AG09319 (cell line): Measurements from ENCODE around the gene TBCE.

Experiments
- DNase-seq: peaks from one replicate; pipeline ENCODE4 v3.0.0-alpha.2; 2010; ENCODE audit warnings: low read depth; ENCODE audit errors: extremely low read depth
- TF ChIP-seq, protein P1 (sequence below): IDR thresholded peaks from 2 replicates; pipeline ENCODE4 v1.5.1; 2011; ENCODE audit warnings: low read depth, mild to moderate bottlenecking, inconsistent platforms, low read length, moderate library complexity

The TBCE gene

GRCh38 chr1:235470741-235471439 lies 103.7 kb downstream of the TBCE start:
- TF ChIP-seq, protein P1, sequence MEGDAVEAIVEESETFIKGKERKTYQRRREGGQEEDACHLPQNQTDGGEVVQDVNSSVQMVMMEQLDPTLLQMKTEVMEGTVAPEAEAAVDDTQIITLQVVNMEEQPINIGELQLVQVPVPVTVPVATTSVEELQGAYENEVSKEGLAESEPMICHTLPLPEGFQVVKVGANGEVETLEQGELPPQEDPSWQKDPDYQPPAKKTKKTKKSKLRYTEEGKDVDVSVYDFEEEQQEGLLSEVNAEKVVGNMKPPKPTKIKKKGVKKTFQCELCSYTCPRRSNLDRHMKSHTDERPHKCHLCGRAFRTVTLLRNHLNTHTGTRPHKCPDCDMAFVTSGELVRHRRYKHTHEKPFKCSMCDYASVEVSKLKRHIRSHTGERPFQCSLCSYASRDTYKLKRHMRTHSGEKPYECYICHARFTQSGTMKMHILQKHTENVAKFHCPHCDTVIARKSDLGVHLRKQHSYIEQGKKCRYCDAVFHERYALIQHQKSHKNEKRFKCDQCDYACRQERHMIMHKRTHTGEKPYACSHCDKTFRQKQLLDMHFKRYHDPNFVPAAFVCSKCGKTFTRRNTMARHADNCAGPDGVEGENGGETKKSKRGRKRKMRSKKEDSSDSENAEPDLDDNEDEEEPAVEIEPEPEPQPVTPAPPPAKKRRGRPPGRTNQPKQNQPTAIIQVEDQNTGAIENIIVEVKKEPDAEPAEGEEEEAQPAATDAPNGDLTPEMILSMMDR, result no peak

DNA sequence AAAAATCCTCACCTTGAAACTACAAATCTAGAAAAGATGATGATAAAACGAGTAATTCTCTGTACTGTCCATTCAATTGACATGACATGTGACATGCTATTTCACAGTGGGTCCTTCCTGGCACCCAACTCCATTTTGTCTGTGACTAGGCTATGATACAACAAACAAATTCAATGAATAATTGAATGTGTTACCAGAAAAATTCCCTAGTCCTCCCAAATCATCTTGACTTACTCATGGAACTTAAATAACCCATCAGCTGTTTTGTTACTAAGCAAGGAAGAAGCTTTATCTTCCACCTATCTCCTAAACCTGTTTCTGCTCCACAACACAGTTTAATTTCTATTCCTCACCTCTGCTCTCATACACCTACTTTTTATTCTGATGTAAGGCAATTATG lies 106.6 kb downstream of the TBCE start:
- TF ChIP-seq, protein P1, result no peak
- no peak for DNase-seq

More at GRCh38 chr1:235470741-235471439, 103.7 kb downstream of the TBCE start:
- no peak for DNase-seq

DNA sequence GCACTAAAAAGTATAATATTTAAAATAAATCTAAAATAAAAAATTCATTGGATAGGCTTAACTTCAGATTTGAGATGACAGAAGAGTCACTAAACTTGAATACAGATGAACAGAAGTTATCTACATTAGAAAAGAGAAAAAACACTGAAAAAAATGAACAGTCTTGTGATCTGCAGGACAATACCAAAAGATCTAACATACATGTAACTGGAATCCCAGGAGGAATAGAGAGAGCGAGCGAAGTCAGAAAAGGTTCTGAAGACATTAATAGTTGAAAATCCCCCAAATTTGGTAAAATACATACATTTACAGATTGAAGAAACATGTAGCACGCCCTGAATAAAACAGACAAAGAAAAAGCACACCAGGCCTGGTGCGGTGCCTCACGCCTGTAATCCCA lies 115.9 kb downstream of the TBCE start:
- TF ChIP-seq, protein P1, result no peak
- DNase-seq, result no peak

DNA sequence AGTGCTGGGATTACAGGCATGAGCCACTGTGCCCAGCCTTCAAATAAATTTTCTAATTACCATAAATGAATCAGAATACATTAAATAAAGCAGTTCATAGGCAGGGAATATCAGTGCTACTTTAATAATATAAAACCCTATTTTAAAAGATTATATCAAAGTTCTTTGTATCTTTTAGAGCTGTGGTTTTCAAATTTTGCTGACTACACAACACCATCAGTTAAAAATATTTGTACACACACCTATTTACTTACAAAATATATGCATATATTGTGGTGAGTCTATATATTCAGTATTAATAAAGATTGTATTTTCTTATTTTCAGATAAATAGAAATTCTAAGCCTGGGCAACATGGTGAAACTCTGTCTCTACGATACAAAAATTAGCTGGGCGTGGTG lies 118.3 kb downstream of the TBCE start:
- TF ChIP-seq, protein P1, result no peak
- no peak for DNase-seq

DNA sequence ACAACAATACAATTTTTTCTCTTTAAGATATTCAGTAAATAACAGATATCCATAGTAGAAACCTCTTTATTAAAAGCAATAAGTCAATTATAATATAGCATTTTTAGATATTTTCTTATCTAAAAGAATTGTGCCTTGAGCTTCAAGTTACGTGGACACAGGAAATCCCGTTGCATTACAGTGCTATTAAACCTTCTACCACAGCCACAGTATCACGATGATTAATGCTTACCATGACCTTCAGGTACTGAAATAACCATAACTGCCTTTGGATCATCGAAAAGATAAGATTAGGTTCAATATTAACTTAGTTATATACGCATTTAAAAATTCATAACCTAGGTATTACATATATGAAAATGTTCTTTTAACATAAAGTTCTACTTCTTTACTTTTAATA lies 119.1 kb downstream of the TBCE start:
- DNase-seq, result no peak
- TF ChIP-seq, protein P1, result no peak

DNA sequence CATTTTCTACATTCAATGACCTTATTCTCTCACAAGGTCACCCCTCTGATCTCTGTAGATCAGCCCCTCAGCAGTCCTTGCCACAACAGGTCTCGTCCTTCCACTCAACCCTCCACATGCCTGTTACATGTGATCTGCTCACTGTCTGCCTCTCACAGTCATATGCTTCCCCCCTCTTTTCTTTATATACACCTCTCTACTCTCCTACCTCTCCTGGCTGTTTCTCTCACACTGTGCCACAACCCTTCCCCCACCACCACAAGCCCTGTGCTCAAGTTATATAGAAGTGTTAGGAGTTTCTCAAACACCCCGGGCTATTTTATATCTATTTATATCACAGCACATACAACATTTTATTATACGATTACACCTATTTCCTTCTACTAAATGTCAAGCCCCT lies 124.4 kb downstream of the TBCE start:
- no peak for DNase-seq
- TF ChIP-seq, protein P1, result no peak

GRCh38 chr1:235494531-235494930 lies 127.3 kb downstream of the TBCE start:
- TF ChIP-seq, protein P1, result no peak
- DNase-seq, result no peak
